Fibroblast of skin of left quadriceps (primary cell): ENCODE measurements around the gene UNC45A.
"Not testable (repeated sequence)": the region's sequence is repeated elsewhere in the genome, so short reads cannot be mapped to it uniquely, and the experiment has no call there.

Experiments
- DNase-seq, 2 experiments: peaks; one replicate each; pipeline ENCODE4 v3.0.0-alpha.2; 2013; ENCODE audit warnings: low read depth in 2 of 2

UNC45A gene, protein sequence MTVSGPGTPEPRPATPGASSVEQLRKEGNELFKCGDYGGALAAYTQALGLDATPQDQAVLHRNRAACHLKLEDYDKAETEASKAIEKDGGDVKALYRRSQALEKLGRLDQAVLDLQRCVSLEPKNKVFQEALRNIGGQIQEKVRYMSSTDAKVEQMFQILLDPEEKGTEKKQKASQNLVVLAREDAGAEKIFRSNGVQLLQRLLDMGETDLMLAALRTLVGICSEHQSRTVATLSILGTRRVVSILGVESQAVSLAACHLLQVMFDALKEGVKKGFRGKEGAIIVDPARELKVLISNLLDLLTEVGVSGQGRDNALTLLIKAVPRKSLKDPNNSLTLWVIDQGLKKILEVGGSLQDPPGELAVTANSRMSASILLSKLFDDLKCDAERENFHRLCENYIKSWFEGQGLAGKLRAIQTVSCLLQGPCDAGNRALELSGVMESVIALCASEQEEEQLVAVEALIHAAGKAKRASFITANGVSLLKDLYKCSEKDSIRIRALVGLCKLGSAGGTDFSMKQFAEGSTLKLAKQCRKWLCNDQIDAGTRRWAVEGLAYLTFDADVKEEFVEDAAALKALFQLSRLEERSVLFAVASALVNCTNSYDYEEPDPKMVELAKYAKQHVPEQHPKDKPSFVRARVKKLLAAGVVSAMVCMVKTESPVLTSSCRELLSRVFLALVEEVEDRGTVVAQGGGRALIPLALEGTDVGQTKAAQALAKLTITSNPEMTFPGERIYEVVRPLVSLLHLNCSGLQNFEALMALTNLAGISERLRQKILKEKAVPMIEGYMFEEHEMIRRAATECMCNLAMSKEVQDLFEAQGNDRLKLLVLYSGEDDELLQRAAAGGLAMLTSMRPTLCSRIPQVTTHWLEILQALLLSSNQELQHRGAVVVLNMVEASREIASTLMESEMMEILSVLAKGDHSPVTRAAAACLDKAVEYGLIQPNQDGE

DNA sequence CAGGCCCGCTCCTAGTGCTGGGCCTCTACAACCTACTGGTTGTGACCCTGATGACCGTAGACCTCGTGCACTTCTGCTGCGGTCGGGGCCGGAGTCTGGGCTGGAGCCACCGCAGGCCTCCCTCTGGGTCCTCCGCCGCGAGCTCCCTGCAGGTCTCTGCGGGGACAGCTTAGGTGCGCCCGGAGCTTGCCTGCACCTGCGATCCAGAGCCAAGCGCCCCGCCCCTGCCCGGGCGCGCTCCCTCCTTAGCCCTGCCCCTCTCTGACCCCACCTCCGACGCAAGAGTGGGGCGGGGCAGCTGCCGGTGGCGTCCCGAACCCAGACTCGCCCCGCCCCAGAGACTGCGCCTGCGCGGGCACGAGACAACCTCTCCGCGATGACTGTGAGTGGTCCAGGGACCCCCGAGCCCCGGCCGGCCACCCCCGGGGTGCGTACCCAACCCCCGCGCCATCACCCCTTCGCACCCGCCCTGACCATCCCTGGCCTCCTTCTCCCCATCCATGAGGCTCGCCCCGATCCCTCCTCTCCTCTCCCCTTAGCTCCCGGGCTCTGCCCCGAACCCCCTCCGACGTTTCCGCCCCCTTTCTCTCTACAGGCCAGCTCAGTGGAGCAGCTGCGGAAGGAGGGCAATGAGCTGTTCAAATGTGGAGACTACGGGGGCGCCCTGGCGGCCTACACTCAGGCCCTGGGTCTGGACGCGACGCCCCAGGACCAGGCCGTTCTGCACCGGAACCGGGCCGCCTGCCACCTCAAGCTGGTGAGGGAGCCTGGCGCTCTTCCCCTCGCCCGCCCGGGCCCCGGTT lies at the start of gene UNC45A:
Gene UNC45A, plus strand, starts transcription at position 337 of the 803 bp plus-strand sequence. Its CDS starts 40 bp downstream, at position 377.
- DNase-seq: peak; percentile 57 to 60

DNA sequence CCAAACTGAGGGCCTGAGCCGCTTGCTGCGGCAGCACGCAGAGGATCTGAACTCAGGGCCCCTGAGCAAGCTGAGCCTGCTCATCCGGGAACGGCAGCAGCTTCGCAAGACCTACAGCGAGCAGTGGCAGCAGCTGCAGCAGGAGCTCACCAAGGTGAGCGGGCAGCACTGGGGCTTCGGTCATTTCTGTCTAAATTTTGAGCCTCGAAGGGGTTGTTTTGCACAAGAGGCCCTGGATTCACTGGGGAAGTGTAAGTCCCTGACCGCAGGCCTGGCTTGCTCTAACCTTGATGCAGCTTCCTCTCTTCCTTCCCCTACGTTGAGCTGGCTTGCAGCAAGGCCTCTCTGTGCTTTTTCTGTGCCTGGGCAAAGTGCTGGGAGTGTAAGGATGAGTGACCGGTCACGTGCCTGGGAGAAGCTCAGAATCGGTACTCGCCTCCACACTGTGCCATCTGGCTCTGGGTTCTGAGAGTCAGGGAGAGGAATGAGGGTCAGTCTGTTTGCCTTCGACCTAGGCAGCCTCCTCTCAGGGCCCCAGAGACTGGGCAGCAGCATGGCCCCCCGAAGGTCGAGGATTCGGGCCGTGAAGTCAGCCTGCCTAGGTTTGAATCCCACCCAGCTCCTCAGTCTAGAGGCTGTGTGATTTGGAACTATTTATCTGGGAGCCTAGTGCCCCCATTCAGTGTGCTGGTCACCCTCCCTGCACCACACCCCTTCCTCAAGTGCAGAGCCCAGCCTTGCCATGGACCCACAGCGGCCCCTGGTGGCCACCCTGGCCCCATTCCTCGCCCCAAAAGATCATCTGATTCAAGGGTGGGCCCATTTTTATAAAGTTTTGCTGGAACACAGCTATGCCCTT lies 49.4 kb upstream of the UNC45A start:
- no peak for DNase-seq

DNA sequence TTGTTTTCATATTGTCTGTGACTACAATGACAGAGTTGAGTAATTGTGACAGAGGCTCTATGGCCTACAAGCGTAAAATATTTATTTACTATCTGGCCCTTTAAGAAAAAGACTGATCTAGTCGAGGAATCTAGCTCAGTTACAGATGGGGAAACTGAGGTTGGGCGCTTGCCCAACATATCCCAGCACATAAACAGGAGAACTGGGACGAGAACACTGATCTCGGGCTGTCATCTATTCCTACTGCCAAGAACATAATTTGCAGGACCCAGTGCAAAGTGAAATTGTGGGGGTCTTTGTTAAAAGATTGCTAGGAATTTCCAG lies 48.8 kb upstream of the UNC45A start:
- DNase-seq: no peak

DNA sequence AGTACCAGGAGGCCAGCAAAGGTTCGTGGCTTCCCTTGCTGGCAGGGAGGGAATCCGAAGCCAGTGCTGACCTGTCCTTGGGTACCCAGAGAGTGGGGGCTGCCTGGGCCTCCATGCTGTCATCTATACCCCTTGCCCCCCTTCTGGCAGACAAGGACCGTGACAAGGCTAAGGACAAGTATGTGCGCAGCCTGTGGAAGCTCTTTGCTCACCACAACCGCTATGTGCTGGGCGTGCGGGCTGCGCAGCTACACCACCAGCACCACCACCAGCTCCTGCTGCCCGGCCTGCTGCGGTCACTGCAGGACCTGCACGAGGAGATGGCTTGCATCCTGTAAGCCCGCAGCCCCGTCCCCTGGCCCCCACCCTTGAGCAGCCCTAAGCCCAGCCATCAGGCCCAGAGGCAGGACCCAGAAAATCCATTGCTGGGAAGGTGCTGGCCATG lies 48.0 kb upstream of the UNC45A start:
- no peak for DNase-seq

GRCh38 chr15:90889313-90889730 lies 45.8 kb upstream of the UNC45A start:
- DNase-seq: no peak

GRCh38 chr15:90889736-90890456 lies 45.2 kb upstream of the UNC45A start:
- DNase-seq: no peak

GRCh38 chr15:90890839-90891238 lies 44.2 kb upstream of the UNC45A start:
- DNase-seq: no peak

DNA sequence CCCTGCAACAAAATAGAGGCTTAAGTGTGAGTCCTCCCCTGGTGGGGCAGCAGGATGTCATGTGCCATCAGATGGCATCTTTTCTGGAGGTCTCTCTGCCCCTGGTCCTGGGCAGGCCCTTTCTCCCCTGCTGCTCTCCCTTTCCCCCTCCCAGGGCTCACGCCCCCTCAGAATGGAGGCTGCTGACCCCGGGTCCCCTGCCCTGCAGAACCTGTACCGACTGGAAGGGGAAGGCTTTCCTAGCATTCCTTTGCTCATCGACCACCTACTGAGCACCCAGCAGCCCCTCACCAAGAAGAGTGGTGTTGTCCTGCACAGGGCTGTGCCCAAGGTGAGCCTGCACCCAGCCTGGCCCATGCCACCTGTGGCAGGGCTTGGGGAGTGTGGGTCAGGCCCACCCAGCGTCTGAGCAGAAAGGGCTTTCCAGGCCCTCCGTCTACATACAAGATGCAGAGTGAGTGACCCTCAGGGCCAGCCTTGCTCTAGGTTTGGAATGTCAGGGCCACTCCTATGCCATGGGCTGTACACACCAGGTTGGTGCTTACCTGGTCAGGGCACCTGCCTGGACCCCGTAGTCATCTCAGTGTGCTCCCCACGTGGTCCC lies 43.6 kb upstream of the UNC45A start:
- no peak for DNase-seq

DNA sequence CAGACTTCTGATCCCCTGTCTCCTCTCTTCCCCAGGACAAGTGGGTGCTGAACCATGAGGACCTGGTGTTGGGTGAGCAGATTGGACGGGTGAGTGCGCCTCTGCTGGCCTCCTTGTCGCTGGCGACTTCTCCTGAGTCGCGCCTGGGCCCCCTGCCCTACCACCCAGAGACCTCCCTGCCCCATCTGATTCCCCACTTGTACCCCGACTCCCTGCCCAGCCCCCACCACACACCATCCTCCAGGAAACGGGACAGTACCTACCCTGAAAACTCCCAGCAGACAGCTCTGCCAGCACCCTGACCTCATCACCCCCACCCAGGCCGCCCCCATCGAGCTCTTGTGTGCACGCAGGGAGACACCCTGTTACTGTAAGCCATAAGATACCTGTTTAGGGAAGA lies 43.1 kb upstream of the UNC45A start:
- DNase-seq: no peak

DNA sequence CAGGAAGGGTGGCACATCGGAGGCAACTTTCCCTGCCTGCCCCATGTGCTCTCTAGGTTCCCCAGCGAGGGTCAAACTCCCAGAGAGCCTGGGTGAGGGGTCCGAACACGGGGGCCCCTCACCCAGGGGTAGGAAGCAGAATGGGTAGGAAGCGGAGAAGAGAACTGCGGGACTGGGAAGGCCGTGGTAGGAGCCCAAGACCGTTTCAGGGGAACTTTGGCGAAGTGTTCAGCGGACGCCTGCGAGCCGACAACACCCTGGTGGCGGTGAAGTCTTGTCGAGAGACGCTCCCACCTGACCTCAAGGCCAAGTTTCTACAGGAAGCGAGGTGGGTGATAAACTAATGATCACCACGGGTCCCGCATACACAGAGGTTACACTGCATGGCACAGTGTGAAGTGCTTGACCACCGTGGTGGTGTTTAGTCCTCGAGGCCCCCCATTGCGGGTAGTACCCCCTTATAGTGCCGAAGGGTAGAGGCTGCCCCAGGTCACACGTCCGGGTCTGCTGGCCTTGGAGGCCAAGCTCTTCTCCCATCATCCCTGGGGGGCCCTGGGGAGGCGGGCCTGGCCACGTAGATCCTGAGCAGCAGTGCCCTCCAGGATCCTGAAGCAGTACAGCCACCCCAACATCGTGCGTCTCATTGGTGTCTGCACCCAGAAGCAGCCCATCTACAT lies 42.4 kb upstream of the UNC45A start:
- DNase-seq: no peak

GRCh38 chr15:90893175-90894090 lies 41.7 kb upstream of the UNC45A start:
- DNase-seq: no peak

DNA sequence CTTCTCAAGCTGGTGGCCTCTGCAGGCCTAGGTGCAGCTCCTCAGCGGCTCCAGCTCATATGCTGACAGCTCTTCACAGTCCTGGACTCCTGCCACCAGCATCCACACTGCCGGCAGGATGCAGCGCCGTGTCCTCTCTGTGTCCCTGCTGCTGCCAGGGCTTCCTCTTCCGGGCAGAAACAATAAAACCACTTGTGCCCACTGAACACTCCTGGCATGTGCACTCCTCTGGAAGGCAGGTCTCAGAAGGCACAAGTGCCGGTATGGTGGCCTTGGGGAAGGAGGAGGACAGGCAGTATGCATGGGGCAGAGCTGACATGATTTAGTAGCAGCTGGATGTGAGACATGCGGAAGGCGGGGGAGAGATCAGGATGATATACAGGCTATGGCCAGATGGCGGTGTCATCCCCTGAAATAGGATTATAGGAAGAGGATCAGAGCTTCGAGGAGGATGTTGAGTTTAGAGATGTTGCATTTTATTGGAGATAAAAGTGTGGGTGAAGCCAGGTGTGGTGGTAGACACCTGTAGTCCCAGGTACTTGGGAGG lies 39.4 kb upstream of the UNC45A start:
- no peak for DNase-seq

DNA sequence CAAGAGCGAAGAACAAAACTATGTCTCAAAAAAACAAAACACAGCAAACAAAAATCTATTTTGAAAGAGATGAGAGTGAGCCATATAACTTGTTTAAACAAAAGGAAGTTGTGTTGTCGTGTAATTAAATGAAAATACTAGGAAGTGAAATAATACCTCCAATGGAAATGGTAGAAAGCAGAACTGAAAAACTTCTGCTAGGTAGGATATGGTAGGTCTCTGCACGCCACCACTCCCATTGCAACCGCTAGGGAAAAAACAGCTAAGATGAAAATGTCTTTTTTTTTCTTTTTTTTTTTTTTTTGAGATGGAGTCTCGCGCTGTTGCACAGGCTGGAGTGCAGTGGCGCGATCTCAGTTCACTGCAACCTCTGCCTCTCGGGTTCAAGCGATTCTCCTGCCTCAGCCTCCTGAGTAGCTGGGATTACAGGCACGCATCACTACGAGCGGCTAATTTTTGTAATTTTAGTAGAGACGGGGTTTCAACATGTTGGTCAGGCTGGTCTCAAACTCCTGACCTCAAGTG lies 37.9 kb upstream of the UNC45A start:
- not testable (repeated sequence) for DNase-seq

GRCh38 chr15:90901175-90902039 lies 33.7 kb upstream of the UNC45A start:
- no peak for DNase-seq

DNA sequence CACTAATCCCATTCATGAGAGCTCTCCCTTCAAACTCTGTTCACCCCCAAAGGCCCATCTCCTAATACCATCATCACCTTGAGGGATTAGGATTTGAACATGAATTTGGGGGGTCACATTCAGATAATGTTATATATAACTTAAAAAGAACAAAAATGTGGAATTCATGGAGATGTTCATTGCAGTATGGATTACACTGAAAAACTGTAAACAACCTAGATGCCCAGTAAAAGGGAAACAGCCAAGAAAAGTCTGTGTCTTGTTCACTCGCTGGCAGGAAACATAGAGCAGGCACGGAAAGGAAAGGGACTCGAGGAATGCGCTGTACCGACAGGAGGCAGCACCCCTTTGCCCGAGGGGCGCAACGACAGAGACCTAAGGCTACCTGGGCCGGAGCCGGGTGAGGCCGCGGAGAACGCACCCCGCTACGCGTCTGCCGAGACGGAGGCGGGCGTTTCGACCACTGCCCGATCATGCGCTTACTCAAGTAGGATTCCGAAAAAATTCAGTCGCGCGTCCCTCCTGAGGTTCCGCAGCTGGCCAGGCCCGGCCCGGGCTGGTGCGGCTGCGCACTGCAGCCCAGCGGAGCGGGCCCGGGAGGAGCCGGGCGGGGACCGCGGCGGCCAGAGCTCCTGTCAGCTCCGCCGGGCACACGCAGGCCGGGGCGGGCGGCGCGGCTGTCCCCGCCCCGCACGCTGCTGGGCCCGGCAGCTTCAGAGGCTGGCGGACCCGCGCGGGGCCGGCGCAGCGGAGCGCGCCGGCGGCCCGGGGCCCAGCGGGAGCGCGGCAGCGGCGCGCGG lies 32.8 kb upstream of the UNC45A start:
- peak; percentile 43 to 46 for DNase-seq
